ENCODE results near the gene FBLL1.
A peak's percentile ranks its signal among the peaks of the same experiment; 100 is the strongest.

DNA sequence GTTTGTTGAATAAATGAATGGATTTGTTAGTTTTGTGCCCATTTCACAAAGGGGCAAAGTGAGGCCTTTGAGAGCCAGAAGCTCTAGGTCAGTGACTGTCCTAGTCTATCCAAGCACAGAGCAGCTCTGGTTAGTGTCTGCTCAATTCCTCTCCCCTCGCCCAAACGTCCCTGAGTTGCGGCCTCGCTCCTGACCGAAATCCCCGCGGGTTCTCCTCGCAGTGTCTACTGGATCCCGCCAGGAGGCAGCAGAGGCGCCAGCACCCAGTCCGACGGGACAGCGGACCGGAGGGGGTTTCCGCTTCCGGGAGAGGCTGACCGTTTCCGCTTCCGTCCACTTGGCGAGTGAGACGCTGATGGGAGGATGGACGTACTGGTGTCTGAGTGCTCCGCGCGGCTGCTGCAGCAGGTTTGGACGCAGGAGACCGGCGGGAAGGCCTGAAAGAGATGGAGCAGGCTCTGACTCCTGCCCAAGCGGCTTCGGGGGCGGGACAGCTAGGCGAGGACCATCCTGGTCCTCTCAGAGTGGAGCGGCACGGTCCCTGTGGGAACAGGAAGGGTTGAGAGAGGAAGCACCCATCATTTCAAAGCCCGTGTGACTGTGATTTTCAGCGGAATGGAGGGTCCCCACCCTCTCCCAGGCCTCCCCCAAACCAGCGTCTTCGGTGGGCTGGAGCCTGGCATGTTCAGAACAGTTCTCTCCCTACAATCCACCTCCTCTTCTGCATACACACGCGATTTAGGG lies 42.8 kb upstream of the FBLL1 start, which contains the start of gene RARS1:
- TF ChIP-seq EP300 (IDR thresholded peaks at IDR 0.05; ENCODE audit: borderline replicate concordance) (peak; percentile 29; the same call in 1 of the 2 replicates), YY1 (IDR thresholded peaks at IDR 0.05; ENCODE audit: low read depth) (peak; percentile 59)

All from Ishikawa (cell line).